K562 (cell line): ENCODE measurements around the gene WDR18. TPM values are rescaled to one million over a fixed set of nuclear protein-coding genes. Genes with fewer than 3 reads are reported as not detected.
A peak's percentile ranks its signal among the peaks of the same experiment; 100 is the strongest.

Source experiments
- ATF6 ChIP-seq: sonication (generic); formaldehyde crosslinking; IDR thresholded peaks from 2 replicates; pipeline ENCODE4 v1.4.0; 2020; ENCODE audit warnings: mild to moderate bottlenecking, missing genetic modification reagents
- CCNT2 ChIP-seq: IDR thresholded peaks from 2 replicates; pipeline ENCODE4 v1.6.1; 2011; ENCODE audit warnings: borderline replicate concordance, low read depth, mild to moderate bottlenecking, moderate library complexity, mixed read lengths, low read length; ENCODE audit not compliant: insufficient read length; ENCODE audit errors: extremely low read depth
- CTBP1 ChIP-seq: fragments of 450-650 bp; IDR thresholded peaks from 2 replicates; pipeline ENCODE4 v1.6.1; 2016; ENCODE audit warnings: borderline replicate concordance
- E2F1 ChIP-seq: sonication (generic); formaldehyde crosslinking; IDR thresholded peaks from 2 replicates; pipeline ENCODE4 v1.8.1; 2023; ENCODE audit warnings: mild to moderate bottlenecking, missing genetic modification reagents, moderate library complexity
- GABPA ChIP-seq: fragments of 200-800 bp; sonication (Bioruptor generic); conservative IDR thresholded peaks from 2 replicates; pipeline ENCODE4 v1.6.1; 2016; ENCODE audit warnings: low read depth, missing genetic modification characterization, missing compliant biosample characterization
- KAT7 ChIP-seq: sonication (generic); formaldehyde crosslinking; IDR thresholded peaks from 2 replicates; pipeline ENCODE4 v1.8.0; 2022; ENCODE audit warnings: missing genetic modification reagents, mild to moderate bottlenecking, borderline replicate concordance
- KDM2B ChIP-seq: fragments of 250-450 bp; sonication (Bioruptor Pico); IDR thresholded peaks from 2 replicates; pipeline ENCODE4 v1.8.0; 2021; ENCODE audit warnings: mild to moderate bottlenecking, moderate library complexity
- MEIS2 ChIP-seq: fragments of 450-650 bp; IDR thresholded peaks from 2 replicates; pipeline ENCODE4 v1.6.1; 2014; ENCODE audit warnings: mild to moderate bottlenecking; ENCODE audit not compliant: partially characterized antibody
- NFIC ChIP-seq: fragments of 450-650 bp; IDR thresholded peaks from 2 replicates; pipeline ENCODE4 v1.6.1; 2017; ENCODE audit warnings: mild to moderate bottlenecking, inconsistent platforms
- NR2C2 ChIP-seq, 2 experiments: fragments of 200-800 bp in 1 of 2; sonication (Bioruptor generic) in 1 of 2; sonication (generic) in 1 of 2; formaldehyde crosslinking in 1 of 2; IDR thresholded peaks; 2 replicates each; pipeline versions ENCODE4 v1.6.1 to v1.8.0; 2016 to 2022; ENCODE audit warnings: mild to moderate bottlenecking in 1 of 2, missing compliant biosample characterization in 1 of 2, missing genetic modification characterization in 1 of 2, missing genetic modification reagents in 1 of 2
- POLR2AphosphoS2 ChIP-seq: IDR thresholded peaks from 2 replicates; pipeline ENCODE4 v1.6.1; 2012; ENCODE audit warnings: low read length, improper control_type of control experiment
- POLR3G ChIP-seq: IDR thresholded peaks from 2 replicates; pipeline ENCODE4 v1.6.1; 2011; ENCODE audit not compliant: insufficient read length, insufficient replicate concordance; ENCODE audit errors: extremely low read depth
- POU5F1 ChIP-seq: fragments of 150-350 bp; IDR thresholded peaks from 2 replicates; pipeline ENCODE4 v1.6.1; 2014; ENCODE audit warnings: borderline replicate concordance, low read length, low read depth, mild to moderate bottlenecking; ENCODE audit not compliant: partially characterized antibody
- RNF2 ChIP-seq: sonication (generic); IDR thresholded peaks from 2 replicates; pipeline ENCODE4 v1.6.1; 2016
- SP2 ChIP-seq: IDR thresholded peaks from 2 replicates; pipeline ENCODE4 v1.6.1; 2011; ENCODE audit warnings: mild to moderate bottlenecking, low read depth, low read length, moderate library complexity; ENCODE audit not compliant: poor library complexity, severe bottlenecking; ENCODE audit errors: extremely low read depth
- ZBED1 ChIP-seq: IDR thresholded peaks from 2 replicates; pipeline ENCODE4 v1.6.1; 2014
- polyA plus RNA-seq, 8 experiments: library from polyadenylated mRNA; depleted of rRNA in 4 of 8; stranded (reverse) in 5 of 8; unstranded in 3 of 8; fragments of >200 nt; fragmentation: Nextera tagmentation in 2 of 8; fragmentation: Illumina TruSeq in 1 of 8; extraction: Ambion mirVana in 2 of 8; extraction: Trizol in 1 of 8; gene quantifications; 2 replicates each; pipeline versions ENCODE4 v1.2.1 to v1.2.3, GENCODE V29; 2011 to 2014; ENCODE audit warnings: inconsistent platforms in 1 of 8, missing spikeins in 1 of 8
- total RNA-seq, 7 experiments: library from RNA; depleted of rRNA in 6 of 7; stranded (reverse); fragments of >200 nt in 6 of 7; fragmentation: Illumina TruSeq in 2 of 7; extraction: Trizol in 2 of 7; gene quantifications; 2 replicates each; pipeline versions ENCODE4 v1.2.1 to v1.2.3, GENCODE V29; 2011 to 2021; ENCODE audit warnings: low replicate concordance in 1 of 7
- TF ChIP-seq, protein P1 (sequence below): fragments of 450-650 bp; IDR thresholded peaks from 2 replicates; pipeline ENCODE4 v1.6.1; 2017; ENCODE audit warnings: antibody characterized with exemption

The WDR18 gene
- total and polyA plus RNA-seq, 9 of the 15 experiments (the other 6 are each of a cell fraction or from before 2014, with no cell fraction given) = 0.65 to 181 (median 30.1) TPM

DNA sequence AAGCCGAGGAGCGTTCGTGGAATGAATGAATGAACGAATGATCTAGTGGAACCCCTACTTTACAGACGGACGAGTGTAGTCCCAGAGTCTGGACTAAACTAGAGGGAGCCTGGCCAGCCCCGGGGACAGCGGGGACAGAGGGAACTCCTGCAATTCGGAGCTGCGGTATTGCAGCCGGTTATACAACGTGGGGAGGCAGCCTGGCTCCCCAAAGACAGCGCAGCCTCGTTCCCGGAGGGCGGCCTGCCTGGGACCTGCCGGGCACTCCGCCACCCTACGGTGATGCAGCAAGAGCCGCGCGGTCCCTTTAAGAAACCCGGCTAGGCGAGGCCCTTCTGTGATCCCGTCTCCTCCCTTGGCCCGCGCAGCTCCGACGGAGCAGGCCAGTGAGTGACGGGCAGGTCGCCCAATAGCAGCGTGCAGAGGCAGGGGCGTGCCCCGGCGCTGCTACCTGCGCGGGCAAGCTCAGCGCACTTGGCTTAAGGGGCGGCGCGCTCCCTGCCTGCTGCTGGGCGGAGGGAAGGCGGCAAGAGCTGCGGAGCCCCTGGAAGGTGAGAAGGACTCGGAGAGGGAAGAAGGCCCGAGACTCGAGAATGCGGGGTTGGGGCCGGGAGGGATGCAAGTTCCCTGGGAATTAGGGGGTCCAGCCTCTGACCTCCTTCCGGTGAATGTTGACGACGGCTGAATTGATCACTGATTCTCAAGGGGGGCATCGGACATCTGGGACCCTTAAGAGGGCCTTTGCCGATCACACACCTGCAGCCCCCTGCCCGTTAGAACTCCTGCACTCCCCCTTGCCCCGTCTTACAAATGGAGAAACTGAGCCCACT, 55.7 kb downstream of the WDR18 start, which contains the start of gene ABCA7 (continued):
- TF ChIP-seq ATF6 (no peak), KAT7 (CRISPR knock-in tag) (no peak; the same call in 1 of the 2 replicates), POU5F1 (no peak), GABPA (tag) (peak; percentile 62; the same call in 1 of the 2 replicates), POLR2AphosphoS2 (no peak), SP2 (peak; percentile 90), KDM2B (CRISPR knock-in tag) (peak; percentile 46; the same call in 1 of the 2 replicates), MEIS2 (peak; percentile 90), ZBED1 (0 out of 2 replicates have a peak, but pooled peaks have one; percentile 8), CCNT2 (peak; percentile 84), NR2C2 (CRISPR knock-in tag; IDR thresholded peaks at IDR 0.05) (0 out of 2 replicates have a peak, but pooled peaks have one; percentile 7), NR2C2 (tag; IDR thresholded peaks at IDR 0.05) (no peak), RNF2 (no peak; the same call in 1 of the 2 replicates), NFIC (peak; percentile 34), POLR3G (no peak), CTBP1 (peak; percentile 94), E2F1 (CRISPR knock-in tag) (no peak)
- TF ChIP-seq, protein P1, sequence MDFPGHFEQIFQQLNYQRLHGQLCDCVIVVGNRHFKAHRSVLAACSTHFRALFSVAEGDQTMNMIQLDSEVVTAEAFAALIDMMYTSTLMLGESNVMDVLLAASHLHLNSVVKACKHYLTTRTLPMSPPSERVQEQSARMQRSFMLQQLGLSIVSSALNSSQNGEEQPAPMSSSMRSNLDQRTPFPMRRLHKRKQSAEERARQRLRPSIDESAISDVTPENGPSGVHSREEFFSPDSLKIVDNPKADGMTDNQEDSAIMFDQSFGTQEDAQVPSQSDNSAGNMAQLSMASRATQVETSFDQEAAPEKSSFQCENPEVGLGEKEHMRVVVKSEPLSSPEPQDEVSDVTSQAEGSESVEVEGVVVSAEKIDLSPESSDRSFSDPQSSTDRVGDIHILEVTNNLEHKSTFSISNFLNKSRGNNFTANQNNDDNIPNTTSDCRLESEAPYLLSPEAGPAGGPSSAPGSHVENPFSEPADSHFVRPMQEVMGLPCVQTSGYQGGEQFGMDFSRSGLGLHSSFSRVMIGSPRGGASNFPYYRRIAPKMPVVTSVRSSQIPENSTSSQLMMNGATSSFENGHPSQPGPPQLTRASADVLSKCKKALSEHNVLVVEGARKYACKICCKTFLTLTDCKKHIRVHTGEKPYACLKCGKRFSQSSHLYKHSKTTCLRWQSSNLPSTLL = no peak
